Activated CD4-positive, alpha-beta T cell treated with anti-CD3 and anti-CD28 coated beads for 36 hours (primary cell): ENCODE results near the gene ADAMTS7. TPM values are rescaled to one million over a fixed set of nuclear protein-coding genes. Genes with fewer than 3 reads are reported as not detected.
"Not testable (repeated sequence)": the region's sequence is repeated elsewhere in the genome, so short reads cannot be mapped to it uniquely, and the experiment has no call there.

Source experiments
- ATAC-seq: fragments of 200-7000 bp; cut with Tn5 transposase; one replicate; pipeline ENCODE4 v1.10.0; 2021; ENCODE audit warnings: mild to moderate bottlenecking, moderate library complexity
- CTCF ChIA-PET: fragments of 350-600 bp; sonication (Branson Sonifier 250); formaldehyde crosslinking; loops from one replicate; lab custom pipeline; 2021; ENCODE audit warnings: antibody characterized with exemption; lab: Charles Lee
- POLR2A ChIA-PET: fragments of 350-600 bp; sonication (Branson Sonifier 250); formaldehyde crosslinking; loops from one replicate; lab custom pipeline; 2021; ENCODE audit warnings: antibody characterized with exemption, inconsistent platforms; lab: Charles Lee
- DNase-seq: peaks from one replicate; pipeline ENCODE4 v3.0.0-alpha.2; 2020
- H3K27ac Mint-ChIP-seq: one replicate; pipeline ENCODE4 v1.8.0; 2021; ENCODE audit warnings: mixed read lengths
- H3K27me3 Mint-ChIP-seq: one replicate; pipeline ENCODE4 v1.8.0; 2021; ENCODE audit warnings: mixed read lengths
- H3K36me3 Mint-ChIP-seq: one replicate; pipeline ENCODE4 v1.8.0; 2021; ENCODE audit warnings: low read depth, mixed read lengths
- H3K4me1 Mint-ChIP-seq: one replicate; pipeline ENCODE4 v1.8.0; 2021; ENCODE audit warnings: mixed read lengths
- H3K4me3 Mint-ChIP-seq: one replicate; pipeline ENCODE4 v1.8.0; 2021; ENCODE audit warnings: mild to moderate bottlenecking, moderate library complexity, mixed read lengths
- H3K9me3 Mint-ChIP-seq: one replicate; pipeline ENCODE4 v1.8.0; 2021; ENCODE audit warnings: low read depth, mixed read lengths
- intact Hi-C, 2 experiments: fragments of 100-400 bp; cut with DNase I in 1 of 2; cut with micrococcal nuclease in 1 of 2; formaldehyde crosslinking; loops; one replicate each; pipeline versions ENCODE4 v1.14.2 to v1.15.1; 2022 to 2024; cut with DNase I, micrococcal nuclease
- total RNA-seq, 2 experiments: library from RNA; stranded (reverse); gene quantifications; one replicate each; pipeline ENCODE4 v1.2.3, GENCODE V29; 2021

The ADAMTS7 gene
- total RNA-seq, 2 experiments from 2014 or later = 0.09 to 0.23 TPM

DNA sequence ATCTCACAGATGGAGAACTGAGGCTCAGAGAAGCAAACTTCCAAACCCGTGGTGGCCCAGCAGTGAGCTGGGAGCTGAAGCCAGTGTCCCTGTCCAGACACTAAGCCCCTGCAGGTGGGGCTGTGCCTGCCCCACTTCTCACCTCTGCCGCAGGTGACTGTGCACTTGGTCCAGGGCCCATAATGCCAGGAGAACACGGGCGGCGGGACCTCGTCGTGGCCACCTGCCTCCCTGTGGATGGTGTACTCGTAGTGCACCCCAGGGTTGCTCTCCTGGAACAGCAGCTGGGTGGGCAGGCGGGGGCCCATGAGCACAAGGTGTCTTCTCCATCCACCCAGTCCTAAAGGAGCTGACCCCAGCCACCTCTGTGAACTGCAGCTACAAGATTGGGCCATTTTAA is 40.2 kb downstream of the ADAMTS7 start:
- H3K4me1 Mint-ChIP-seq, H3K9me3 Mint-ChIP-seq, POLR2A ChIA-PET, H3K27ac Mint-ChIP-seq, DNase-seq, H3K36me3 Mint-ChIP-seq, CTCF ChIA-PET, ATAC-seq, H3K27me3 Mint-ChIP-seq, H3K4me3 Mint-ChIP-seq, intact Hi-C loops: not testable (repeated sequence)

- H3K36me3 Mint-ChIP-seq, H3K27me3 Mint-ChIP-seq, H3K9me3 Mint-ChIP-seq, H3K4me3 Mint-ChIP-seq, DNase-seq, ATAC-seq, CTCF ChIA-PET, intact Hi-C loops, POLR2A ChIA-PET, H3K4me1 Mint-ChIP-seq, H3K27ac Mint-ChIP-seq: not testable (repeated sequence)
These were observed 41.6 kb downstream of the ADAMTS7 start for GRCh38 chr15:78769473-78770225.

GRCh38 chr15:78768531-78769408 is 42.5 kb downstream of the ADAMTS7 start:
- Mint-ChIP-seq H3K9me3 (no peaks in the 10 kb centered on the region), H3K27me3 (no peaks in the 10 kb centered on the region), H3K27ac (no peak overlapping the region), H3K4me3 (no peak overlapping the region), H3K36me3 (no peaks in the 10 kb centered on the region), H3K4me1 (no peaks in the 10 kb centered on the region)
- ChIA-PET CTCF (no interaction called here), POLR2A (no interaction called here)
- intact Hi-C loops = no loop called here
- ATAC-seq (no peak), DNase-seq (no peak)

- intact Hi-C loops = no loop called here
- Mint-ChIP-seq H3K4me3 (no peak overlapping the region), H3K36me3 (no peaks in the 10 kb centered on the region), H3K9me3 (no peaks in the 10 kb centered on the region), H3K27me3 (no peaks in the 10 kb centered on the region), H3K4me1 (peaks cover 2% of the 10 kb centered on the region), H3K27ac (no peak overlapping the region)
- DNase-seq = no peak
- ChIA-PET CTCF (no interaction called here), POLR2A (no interaction called here)
- no peak for ATAC-seq
These were observed 43.2 kb downstream of the ADAMTS7 start for GRCh38 chr15:78768096-78768495.

- H3K27me3 Mint-ChIP-seq = no peaks in the 10 kb centered on the region
- ChIA-PET POLR2A (no interaction called here), CTCF (no interaction called here)
- peaks cover 2% of the 10 kb centered on the region for H3K4me1 Mint-ChIP-seq
- H3K36me3 Mint-ChIP-seq = no peaks in the 10 kb centered on the region
- intact Hi-C loops = no loop called here
- H3K9me3 Mint-ChIP-seq = no peaks in the 10 kb centered on the region
- H3K27ac Mint-ChIP-seq = no peak overlapping the region
- DNase-seq = no peak
- no peak for ATAC-seq
- no peak overlapping the region for H3K4me3 Mint-ChIP-seq
These were observed 43.8 kb downstream of the ADAMTS7 start for GRCh38 chr15:78767331-78767951.

DNA sequence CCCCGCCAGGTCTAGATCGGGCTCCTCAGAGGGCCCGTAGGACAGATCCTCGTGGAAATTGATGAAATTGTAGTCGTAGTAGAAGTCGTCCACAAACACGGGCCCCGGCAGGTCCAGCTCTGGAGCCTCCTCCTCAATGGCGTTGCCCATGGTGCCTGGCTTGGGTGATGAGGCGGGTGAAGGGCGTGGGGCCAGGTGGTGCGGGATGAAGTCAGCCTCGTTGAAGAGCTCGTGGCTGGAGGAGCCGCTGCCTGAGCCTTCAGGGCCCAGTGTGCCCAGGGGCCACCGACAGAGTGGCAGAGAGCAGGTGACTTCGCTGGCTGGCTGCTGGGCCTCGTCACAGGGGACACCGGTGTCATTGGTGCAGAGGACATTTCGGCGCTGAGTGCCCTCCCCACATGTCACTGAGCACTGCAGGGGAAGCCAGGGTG is 44.6 kb downstream of the ADAMTS7 start:
- ATAC-seq, H3K36me3 Mint-ChIP-seq, DNase-seq, intact Hi-C loops, H3K27ac Mint-ChIP-seq, H3K9me3 Mint-ChIP-seq, H3K4me1 Mint-ChIP-seq, H3K4me3 Mint-ChIP-seq, H3K27me3 Mint-ChIP-seq, POLR2A ChIA-PET: not testable (repeated sequence)
- CTCF ChIA-PET = interaction anchor here (1.6 kb wide), 1 partner anchor 82 kb away, joined by 3 read pairs; no protein-coding TSS in a partner anchor

GRCh38 chr15:78766041-78766440 is 45.2 kb downstream of the ADAMTS7 start:
- ChIA-PET CTCF (interaction anchor here (1.6 kb wide), 1 partner anchor 81 kb away, joined by 3 read pairs; no protein-coding TSS in a partner anchor), POLR2A (no interaction called here)
- ATAC-seq (no peak), DNase-seq (no peak)
- no peaks in the 10 kb centered on the region for H3K36me3 Mint-ChIP-seq
- no peaks in the 10 kb centered on the region for H3K9me3 Mint-ChIP-seq
- peaks cover 13% of the 10 kb centered on the region for H3K4me1 Mint-ChIP-seq
- no peak overlapping the region for H3K27ac Mint-ChIP-seq
- H3K27me3 Mint-ChIP-seq = no peaks in the 10 kb centered on the region
- no peak overlapping the region for H3K4me3 Mint-ChIP-seq
- intact Hi-C loops = no loop called here

GRCh38 chr15:78765154-78765860 is 46.0 kb downstream of the ADAMTS7 start:
- H3K9me3 Mint-ChIP-seq, intact Hi-C loops, H3K27me3 Mint-ChIP-seq, H3K4me3 Mint-ChIP-seq, H3K27ac Mint-ChIP-seq, H3K36me3 Mint-ChIP-seq, ATAC-seq, DNase-seq: not testable (repeated sequence)
- CTCF ChIA-PET = interaction anchor here (1.0 to 1.6 kb wide), 3 partner anchors 47 to 108 kb away, joined by 3 read pairs; no protein-coding TSS in a partner anchor
- peaks cover 18% of the 10 kb centered on the region for H3K4me1 Mint-ChIP-seq
- POLR2A ChIA-PET = interaction anchor here (0.6 kb wide), 1 partner anchor 85 kb away, joined by 3 read pairs; no protein-coding TSS in a partner anchor

DNA sequence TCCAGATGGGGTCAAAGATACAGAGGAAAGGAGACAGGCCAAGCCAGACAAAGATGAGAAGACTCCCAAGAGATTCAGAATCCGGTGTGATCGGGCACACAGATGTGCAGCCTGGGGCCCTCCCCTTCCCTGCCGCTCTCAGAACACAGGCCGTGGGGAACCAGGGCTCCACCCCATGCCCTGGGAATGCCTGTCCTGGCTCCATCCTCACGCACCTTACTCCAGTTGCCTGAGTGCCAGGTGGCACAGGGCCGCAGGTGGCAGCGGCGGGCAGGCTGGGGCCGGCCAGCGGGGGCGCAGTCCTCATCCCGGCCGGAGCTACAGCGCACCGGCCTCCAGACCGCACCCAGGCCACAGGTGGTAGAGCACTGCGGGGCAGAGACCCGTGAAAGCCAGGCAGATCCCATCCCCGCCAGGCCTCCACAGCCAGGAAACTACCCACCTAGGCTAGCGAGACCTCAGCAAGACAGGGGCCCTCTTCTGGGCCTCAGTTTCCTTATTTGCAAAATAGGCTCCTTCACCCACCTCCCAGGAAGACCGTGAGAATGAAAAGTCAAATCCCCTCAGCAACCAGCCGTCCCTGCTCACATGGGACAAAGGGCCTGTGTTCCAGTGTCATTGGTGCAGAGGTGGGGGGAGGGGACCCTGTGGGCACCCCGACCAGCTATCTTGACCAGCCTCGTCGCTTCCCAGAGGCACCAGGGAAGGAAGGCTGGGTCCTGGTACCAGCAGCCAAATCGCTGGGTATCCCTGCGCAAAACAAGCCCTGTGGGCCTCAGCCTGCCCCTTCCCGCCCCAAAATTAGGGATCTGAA is 46.7 kb downstream of the ADAMTS7 start:
- H3K4me3 Mint-ChIP-seq, H3K27me3 Mint-ChIP-seq, ATAC-seq, H3K27ac Mint-ChIP-seq, DNase-seq, H3K36me3 Mint-ChIP-seq, H3K9me3 Mint-ChIP-seq: not testable (repeated sequence)
- peaks cover 18% of the 10 kb centered on the region for H3K4me1 Mint-ChIP-seq
- intact Hi-C loops = loop anchor here in 1 of 2 experiments (5.0 kb wide), 1 partner anchor 327 kb away; the partner anchor contains the start of gene IREB2
- CTCF ChIA-PET = interaction anchor here (1.0 to 1.6 kb wide), 3 partner anchors 48 to 109 kb away, joined by 3 read pairs; no protein-coding TSS in a partner anchor
- POLR2A ChIA-PET = interaction anchor here (0.6 kb wide), 1 partner anchor 86 kb away, joined by 3 read pairs; no protein-coding TSS in a partner anchor

GRCh38 chr15:78763796-78764241 is 47.4 kb downstream of the ADAMTS7 start:
- H3K27ac Mint-ChIP-seq = peak overlapping the region; percentile 13

More at GRCh38 chr15:78763796-78764241, 47.4 kb downstream of the ADAMTS7 start:
- Mint-ChIP-seq H3K4me3 (no peak overlapping the region), H3K27me3 (no peaks in the 10 kb centered on the region), H3K9me3 (no peaks in the 10 kb centered on the region), H3K36me3 (no peaks in the 10 kb centered on the region), H3K4me1 (peaks cover 18% of the 10 kb centered on the region)
- ATAC-seq (no peak), DNase-seq (no peak)
- intact Hi-C loops = loop anchor here in 1 of 2 experiments (5.0 kb wide), 1 partner anchor 327 kb away; the partner anchor contains the start of gene IREB2
- CTCF ChIA-PET = interaction anchor here (0.7 to 1.0 kb wide), 2 partner anchors 48 to 100 kb away, joined by 3 to 4 read pairs; no protein-coding TSS in a partner anchor
- POLR2A ChIA-PET = no interaction called here
